ENCODE results near the gene GRK4.

GRCh38 chr4:2936773-2937145 lies 26.6 kb upstream of the GRK4 start:
- TF ChIP-seq CTCF (IDR thresholded peaks at IDR 0.05) (no peak), EZH2 (IDR thresholded peaks at IDR 0.05; ENCODE audit: borderline replicate concordance, insufficient read depth, low read depth, low read length, poor library complexity, severe bottlenecking) (no peak)
